ENCODE results near the gene ATMIN. TPM values are rescaled to one million over a fixed set of nuclear protein-coding genes. Genes with fewer than 3 reads are reported as not detected.

ATMIN gene
- total RNA-seq, 1 donor from 2014 or later: 33.5 TPM

DNA sequence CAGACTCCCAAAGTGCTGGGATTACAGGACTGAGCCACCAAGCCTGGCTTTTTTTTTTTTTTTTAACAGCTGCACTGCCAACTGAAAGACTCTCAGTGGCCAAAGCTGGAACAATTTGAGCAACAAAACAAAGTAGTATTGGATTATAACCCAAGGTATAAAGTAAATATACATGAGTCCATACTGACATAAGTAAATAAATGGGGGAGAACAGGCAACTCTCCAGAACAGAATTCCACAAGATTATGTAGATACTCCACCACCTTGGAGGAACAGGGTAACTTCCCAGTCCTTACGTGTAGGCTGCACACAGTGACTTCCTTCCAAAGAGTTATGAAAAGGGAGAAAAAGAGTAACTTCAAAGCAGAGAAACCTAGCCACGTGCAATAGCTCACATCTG lies 44.7 kb upstream of the ATMIN start:
- Histone ChIP-seq H3K9me3 (no peaks in the 10 kb centered on the region), H3K36me3 (no peaks in the 10 kb centered on the region), H3K27ac (no peak overlapping the region), H3K4me3 (no peak overlapping the region), H3K27me3 (no peaks in the 10 kb centered on the region), H3K4me1 (no peaks in the 10 kb centered on the region)
- ATAC-seq: no peak
- DNase-seq: no peak
- intact Hi-C loops (cut with DNase I): no loop called here
- TF ChIP-seq, protein P1, sequence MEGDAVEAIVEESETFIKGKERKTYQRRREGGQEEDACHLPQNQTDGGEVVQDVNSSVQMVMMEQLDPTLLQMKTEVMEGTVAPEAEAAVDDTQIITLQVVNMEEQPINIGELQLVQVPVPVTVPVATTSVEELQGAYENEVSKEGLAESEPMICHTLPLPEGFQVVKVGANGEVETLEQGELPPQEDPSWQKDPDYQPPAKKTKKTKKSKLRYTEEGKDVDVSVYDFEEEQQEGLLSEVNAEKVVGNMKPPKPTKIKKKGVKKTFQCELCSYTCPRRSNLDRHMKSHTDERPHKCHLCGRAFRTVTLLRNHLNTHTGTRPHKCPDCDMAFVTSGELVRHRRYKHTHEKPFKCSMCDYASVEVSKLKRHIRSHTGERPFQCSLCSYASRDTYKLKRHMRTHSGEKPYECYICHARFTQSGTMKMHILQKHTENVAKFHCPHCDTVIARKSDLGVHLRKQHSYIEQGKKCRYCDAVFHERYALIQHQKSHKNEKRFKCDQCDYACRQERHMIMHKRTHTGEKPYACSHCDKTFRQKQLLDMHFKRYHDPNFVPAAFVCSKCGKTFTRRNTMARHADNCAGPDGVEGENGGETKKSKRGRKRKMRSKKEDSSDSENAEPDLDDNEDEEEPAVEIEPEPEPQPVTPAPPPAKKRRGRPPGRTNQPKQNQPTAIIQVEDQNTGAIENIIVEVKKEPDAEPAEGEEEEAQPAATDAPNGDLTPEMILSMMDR (IDR thresholded peaks at IDR 0.05): no peak

DNA sequence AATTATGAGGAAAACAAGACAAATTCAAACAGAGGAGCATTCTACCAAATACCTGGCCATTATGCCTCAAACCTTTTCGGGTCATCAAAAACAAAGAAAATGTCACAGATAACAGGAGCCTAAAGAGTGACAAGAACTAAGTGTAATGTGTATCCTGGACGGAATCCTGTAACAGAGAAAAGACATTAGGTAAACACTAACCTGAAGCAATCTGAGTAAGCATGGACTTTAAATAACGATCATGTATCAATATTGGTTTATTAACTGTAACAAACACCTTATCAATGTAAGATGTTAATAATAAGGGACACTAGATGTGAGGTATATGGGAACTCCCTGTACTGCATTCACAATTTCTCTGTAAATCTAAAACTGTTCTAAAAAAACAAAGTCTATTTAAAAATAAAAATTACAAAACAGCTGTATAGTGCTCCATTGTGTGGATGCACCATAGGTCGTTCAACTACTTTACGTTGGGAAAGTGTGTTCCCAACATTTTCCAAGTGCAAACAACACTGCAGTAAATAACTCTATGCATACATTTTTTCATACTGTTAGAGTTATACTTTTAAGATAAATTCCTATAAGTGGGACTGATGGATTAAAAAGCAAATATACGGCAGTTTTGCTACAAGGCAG lies 43.7 kb upstream of the ATMIN start:
- ATAC-seq (no peak), DNase-seq (no peak)
- H3K4me3 ChIP-seq: no peak overlapping the region
- H3K27ac ChIP-seq: no peak overlapping the region
- H3K4me1 ChIP-seq: no peaks in the 10 kb centered on the region
- intact Hi-C loops (cut with DNase I): no loop called here
- TF ChIP-seq, protein P1 (IDR thresholded peaks at IDR 0.05): no peak
- H3K27me3 ChIP-seq: no peaks in the 10 kb centered on the region
- H3K9me3 ChIP-seq: no peaks in the 10 kb centered on the region
- no peaks in the 10 kb centered on the region for H3K36me3 ChIP-seq

DNA sequence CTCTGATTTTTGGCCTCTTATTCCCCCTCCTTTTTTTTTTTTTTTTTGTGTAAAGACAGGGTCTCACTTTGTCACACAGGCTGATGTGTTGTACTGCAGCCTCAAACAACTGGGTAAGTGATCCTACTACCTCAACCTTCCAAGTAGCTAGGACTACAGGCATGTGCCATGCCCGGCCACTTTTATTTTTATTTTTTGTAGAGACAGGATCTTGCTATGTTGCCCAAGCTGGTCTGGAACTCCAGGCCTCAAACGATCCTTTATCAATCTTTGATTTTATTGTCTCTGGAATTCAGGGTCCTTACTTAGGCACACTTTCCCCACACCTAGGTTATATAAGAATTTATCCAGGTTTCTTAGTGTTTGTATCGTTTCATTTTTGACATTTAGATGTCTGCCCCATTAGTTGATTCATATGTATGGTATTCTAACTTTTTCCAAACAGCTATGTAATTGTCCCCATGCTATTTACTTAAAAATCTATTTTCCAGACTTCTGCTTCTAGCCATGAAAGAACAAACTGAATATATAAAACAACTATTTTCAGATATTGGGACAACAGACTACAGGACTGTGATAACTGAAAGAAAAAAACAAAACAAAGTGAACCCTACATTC lies 42.9 kb upstream of the ATMIN start:
- TF ChIP-seq, protein P1 (IDR thresholded peaks at IDR 0.05): no peak
- Histone ChIP-seq H3K27me3 (no peaks in the 10 kb centered on the region), H3K4me1 (no peaks in the 10 kb centered on the region), H3K9me3 (no peaks in the 10 kb centered on the region), H3K36me3 (no peaks in the 10 kb centered on the region), H3K27ac (no peak overlapping the region), H3K4me3 (no peak overlapping the region)
- ATAC-seq (no peak), DNase-seq (no peak)
- intact Hi-C loops (cut with DNase I): no loop called here

DNA sequence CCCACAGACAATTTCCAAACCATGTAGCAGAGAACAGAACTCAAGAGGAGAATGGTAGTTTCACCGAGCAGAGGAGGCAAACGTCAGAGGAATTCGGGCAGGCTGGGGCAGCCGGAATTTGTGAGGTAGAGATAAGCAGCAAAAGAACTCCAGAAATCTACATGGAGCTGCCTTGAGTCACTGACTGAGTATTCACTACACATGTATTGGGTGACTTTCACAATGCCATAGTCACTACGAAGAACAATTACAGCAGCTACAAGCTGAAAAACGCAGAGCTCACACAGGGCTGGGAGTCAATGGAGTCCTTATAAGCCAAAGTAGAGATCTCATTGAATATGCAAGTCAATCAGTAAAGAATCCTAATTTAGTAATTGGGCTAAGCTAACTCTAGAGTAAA lies 42.3 kb upstream of the ATMIN start:
- no peak overlapping the region for H3K4me3 ChIP-seq
- H3K4me1 ChIP-seq: no peaks in the 10 kb centered on the region
- no peaks in the 10 kb centered on the region for H3K27me3 ChIP-seq
- intact Hi-C loops (cut with DNase I): no loop called here
- no peak overlapping the region for H3K27ac ChIP-seq
- H3K36me3 ChIP-seq: no peaks in the 10 kb centered on the region
- no peaks in the 10 kb centered on the region for H3K9me3 ChIP-seq
- TF ChIP-seq, protein P1 (IDR thresholded peaks at IDR 0.05): no peak
- ATAC-seq (peak; percentile 66), DNase-seq (no peak)

DNA sequence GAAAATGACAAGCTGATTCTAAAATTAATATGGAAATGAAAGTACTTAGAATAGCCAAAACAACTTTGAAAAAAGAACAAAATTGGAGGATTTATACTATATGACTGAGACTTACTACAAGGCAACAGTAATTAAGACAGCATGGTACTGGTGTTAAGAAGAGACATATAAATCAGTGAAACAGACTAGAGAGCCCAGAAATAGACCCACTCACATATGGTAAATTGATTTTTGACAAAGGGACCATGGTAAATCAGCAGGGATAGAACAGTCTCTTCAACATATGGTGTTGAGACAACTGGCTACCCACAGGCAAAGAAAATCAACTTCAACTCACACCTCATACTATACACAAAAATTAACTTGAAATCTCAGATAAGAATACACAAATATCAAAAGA lies 41.8 kb upstream of the ATMIN start:
- intact Hi-C loops (cut with DNase I): no loop called here
- no peaks in the 10 kb centered on the region for H3K27me3 ChIP-seq
- TF ChIP-seq, protein P1 (IDR thresholded peaks at IDR 0.05): no peak
- DNase-seq: no peak
- ATAC-seq: no peak
- H3K4me3 ChIP-seq: no peak overlapping the region
- no peaks in the 10 kb centered on the region for H3K9me3 ChIP-seq
- no peaks in the 10 kb centered on the region for H3K36me3 ChIP-seq
- H3K27ac ChIP-seq: no peak overlapping the region
- no peaks in the 10 kb centered on the region for H3K4me1 ChIP-seq
